H1 (cell line): Measurements from ENCODE around the gene SHLD2. TPM values are rescaled to one million over a fixed set of nuclear protein-coding genes. Genes with fewer than 3 reads are reported as not detected.
"Not testable (repeated sequence)": the region's sequence is repeated elsewhere in the genome, so short reads cannot be mapped to it uniquely, and the experiment has no call there.

ENCODE experiments used
- CTCF ChIA-PET: fragments of 300-600 bp; sonication (Branson Sonifier 250); formaldehyde crosslinking; loops from one replicate; lab custom pipeline; 2021; ENCODE audit not compliant: partially characterized antibody; lab: Charles Lee
- POLR2A ChIA-PET: fragments of 300-600 bp; sonication (Branson Sonifier 250); formaldehyde crosslinking; loops from one replicate; lab custom pipeline; 2021; ENCODE audit warnings: inconsistent platforms; ENCODE audit not compliant: partially characterized antibody; lab: Charles Lee
- DNase-seq, 2 experiments: peaks; one replicate each; pipeline versions ENCODE4 v3.0.0 to v3.0.0-alpha.2; 2010 to 2022; ENCODE audit warnings: low spot score in 2 of 2, low read depth in 1 of 2, mixed read lengths in 1 of 2
- FAIRE-seq: peaks from 2 replicates; lab custom pipeline; 2011; peaks lifted over from hg19 to GRCh38; lab: Jason Lieb, UNC
- H2AFZ ChIP-seq: 2 replicates; pipeline ENCODE4 v1.8.1; 2012; ENCODE audit warnings: low read length, inconsistent platforms
- H2AK5ac ChIP-seq: 2 replicates; pipeline ENCODE4 v1.6.1; 2013; ENCODE audit warnings: low read depth, low read length
- H2BK120ac ChIP-seq: replicated peaks from 2 replicates; pipeline ENCODE3; 2013; ENCODE audit warnings: low read depth, low read length, inconsistent platforms
- H2BK12ac ChIP-seq: 2 replicates; pipeline ENCODE4 v1.6.1; 2013; ENCODE audit warnings: low read depth, low read length
- H2BK15ac ChIP-seq: 2 replicates; pipeline ENCODE4 v1.6.1; 2013; ENCODE audit warnings: low read length
- H2BK20ac ChIP-seq: 2 replicates; pipeline ENCODE4 v1.6.1; 2013; ENCODE audit warnings: low read length
- H2BK5ac ChIP-seq: 2 replicates; pipeline ENCODE4 v1.6.1; 2013; ENCODE audit warnings: low read depth, low read length
- H3K14ac ChIP-seq: 2 replicates; pipeline ENCODE4 v1.6.1; 2013; ENCODE audit warnings: inconsistent platforms; ENCODE audit not compliant: insufficient read length
- H3K18ac ChIP-seq: 2 replicates; pipeline ENCODE4 v1.6.1; 2013; ENCODE audit warnings: low read length; ENCODE audit errors: extremely low read depth
- H3K23ac ChIP-seq: 2 replicates; pipeline ENCODE4 v1.6.1; 2013; ENCODE audit warnings: inconsistent platforms; ENCODE audit not compliant: insufficient read length
- H3K23me2 ChIP-seq: 2 replicates; pipeline ENCODE4 v1.6.1; 2013; ENCODE audit warnings: low read depth, low read length
- H3K27ac ChIP-seq: 2 replicates; pipeline ENCODE4 v1.6.1; 2011; ENCODE audit warnings: low read depth, low read length, inconsistent platforms
- H3K27me3 ChIP-seq, 4 experiments: replicated peaks in 1 of 4; 1 replicate in 1 of 4; 2 replicates in 3 of 4; pipeline versions ENCODE4 v1.6.1 to v1.8.1; 2011 to 2013; ENCODE audit warnings: low read length in 3 of 4, mild to moderate bottlenecking in 3 of 4, inconsistent platforms in 2 of 4, mixed read lengths in 2 of 4, moderate library complexity in 1 of 4; ENCODE audit not compliant: control insufficient read depth in 3 of 4, insufficient read depth in 3 of 4; ENCODE audit errors: extremely low read depth in 1 of 4
- H3K36me3 ChIP-seq, 4 experiments: 2 replicates each; pipeline versions ENCODE4 v1.6.1 to v1.8.1; 2011 to 2013; ENCODE audit warnings: mild to moderate bottlenecking in 4 of 4, low read length in 3 of 4, moderate library complexity in 2 of 4, control low read depth in 1 of 4, inconsistent platforms in 1 of 4; ENCODE audit not compliant: insufficient read depth in 4 of 4, control insufficient read depth in 2 of 4
- H3K4ac ChIP-seq: replicated peaks from 2 replicates; pipeline ENCODE3; 2013; ENCODE audit warnings: low read length, low read depth, mixed read lengths, inconsistent platforms; ENCODE audit not compliant: insufficient read length
- H3K4me1 ChIP-seq, 4 experiments: replicated peaks in 1 of 4; 1 replicate in 1 of 4; 2 replicates in 3 of 4; pipeline versions ENCODE4 v1.6.1 to v1.8.1; 2011 to 2013; ENCODE audit warnings: low read length in 3 of 4, inconsistent platforms in 2 of 4, mixed read lengths in 1 of 4; ENCODE audit not compliant: insufficient read depth in 4 of 4, control insufficient read depth in 3 of 4
- H3K4me2 ChIP-seq, 2 experiments: 2 replicates each; pipeline versions ENCODE4 v1.6.1 to v1.8.1; 2011 to 2013; ENCODE audit warnings: low read depth in 2 of 2, low read length in 2 of 2, control low read depth in 1 of 2, inconsistent platforms in 1 of 2, mild to moderate bottlenecking in 1 of 2; ENCODE audit not compliant: insufficient read depth in 1 of 2
- H3K4me3 ChIP-seq, 4 experiments: fragments of 200-600, 300-600 bp in 1 of 4; sonication (generic), shearing (Covaris generic), sonication (Bioruptor Twin) in 1 of 4; 2 replicates each; pipeline versions ENCODE4 v1.5.1 to v1.8.1; 2011 to 2016; ENCODE audit warnings: low read length in 4 of 4, low read depth in 3 of 4, control low read depth in 2 of 4, inconsistent platforms in 2 of 4, mild to moderate bottlenecking in 2 of 4, mixed read lengths in 1 of 4, moderate library complexity in 1 of 4; ENCODE audit not compliant: insufficient read depth in 2 of 4; ENCODE audit errors: extremely low read depth in 1 of 4
- H3K56ac ChIP-seq: replicated peaks from 2 replicates; pipeline ENCODE3; 2013; ENCODE audit warnings: low read depth, mild to moderate bottlenecking, mixed read lengths, low read length, inconsistent platforms; ENCODE audit not compliant: insufficient read length
- H3K79me1 ChIP-seq: 2 replicates; pipeline ENCODE4 v1.6.1; 2013; ENCODE audit warnings: low read depth, low read length, control low read depth
- H3K79me2 ChIP-seq, 2 experiments: 2 replicates each; pipeline versions ENCODE4 v1.6.1 to v1.8.1; 2012 to 2013; ENCODE audit warnings: low read length in 2 of 2, mild to moderate bottlenecking in 2 of 2, inconsistent platforms in 1 of 2; ENCODE audit not compliant: insufficient read depth in 2 of 2, control insufficient read depth in 1 of 2
- H3K9ac ChIP-seq, 4 experiments: replicated peaks in 1 of 4; 1 replicate in 1 of 4; 2 replicates in 3 of 4; pipeline versions ENCODE4 v1.6.1 to v1.8.1; 2011 to 2013; ENCODE audit warnings: low read depth in 3 of 4, low read length in 3 of 4, control low read depth in 2 of 4, mild to moderate bottlenecking in 2 of 4, moderate library complexity in 2 of 4, inconsistent platforms in 1 of 4; ENCODE audit errors: extremely low read depth in 1 of 4
- H3K9me3 ChIP-seq, 2 experiments: 2 replicates each; pipeline versions ENCODE4 v1.6.1 to v1.8.1; 2012 to 2013; ENCODE audit warnings: mild to moderate bottlenecking in 2 of 2, moderate library complexity in 2 of 2, control low read depth in 1 of 2, inconsistent platforms in 1 of 2, low read depth in 1 of 2, low read length in 1 of 2, mixed read lengths in 1 of 2; ENCODE audit not compliant: insufficient read depth in 2 of 2
- H4K20me1 ChIP-seq, 2 experiments: replicated peaks in 1 of 2; 2 replicates each; pipeline versions ENCODE3 to v1.8.1; 2011 to 2013; ENCODE audit warnings: inconsistent platforms in 2 of 2, low read length in 2 of 2, mild to moderate bottlenecking in 1 of 2; ENCODE audit not compliant: insufficient read depth in 2 of 2, control insufficient read depth in 1 of 2
- H4K5ac ChIP-seq: 2 replicates; pipeline ENCODE4 v1.6.1; 2013; ENCODE audit warnings: low read length, low read depth, mixed read lengths, inconsistent platforms; ENCODE audit not compliant: insufficient read length
- H4K8ac ChIP-seq: 2 replicates; pipeline ENCODE4 v1.8.0; 2013; ENCODE audit warnings: mild to moderate bottlenecking, moderate library complexity, low read length, inconsistent platforms; ENCODE audit not compliant: insufficient read depth; ENCODE audit errors: extremely low read depth
- H4K91ac ChIP-seq: replicated peaks from 2 replicates; pipeline ENCODE3; 2013; ENCODE audit warnings: low read length, mixed read lengths, inconsistent platforms; ENCODE audit not compliant: insufficient read length
- WGBS, 2 experiments: shearing (Covaris generic) in 1 of 2; methylation state at CpG; one replicate each; pipeline versions ENCODE4 v1.1.6 to v1.1.7; 2013 to 2015; ENCODE audit warnings: low lambda C conversion rate in 2 of 2, mixed read lengths in 2 of 2, inconsistent platforms in 1 of 2, low coverage in 1 of 2, missing lambda C conversion rate in 1 of 2; ENCODE audit not compliant: insufficient replicate concordance in 2 of 2, insufficient coverage in 1 of 2, insufficient read length in 1 of 2; ENCODE audit errors: extremely low coverage in 1 of 2, missing lambda C conversion rate in 1 of 2; 5-methylcytosine and 5-hydroxymethylcytosine counted together
- polyA plus RNA-seq, 7 experiments: library from polyadenylated mRNA; depleted of rRNA in 3 of 7; stranded (reverse) in 5 of 7; unstranded in 2 of 7; fragments of >200 nt in 5 of 7; fragments of 200-250 nt in 2 of 7; gene quantifications; 1 replicate in 5 of 7; 2 replicates in 1 of 7; 4 replicates in 1 of 7; pipeline versions ENCODE4 v1.2.1 to v1.2.3, GENCODE V29; 2011 to 2013; ENCODE audit warnings: missing spikeins in 2 of 7, mixed read lengths in 2 of 7
- total RNA-seq: library from RNA; stranded (reverse); fragmentation: NEBNext Ultra II Directional; extraction: Animal tissue kit (Norgen Biotek cat#: 25700); gene quantifications from 2 replicates; pipeline ENCODE4 v1.2.1, GENCODE V29; 2021

The SHLD2 gene
- total and polyA plus RNA-seq, 2 of the 8 experiments (the other 6 are each of a cell fraction or from before 2014, with no cell fraction given), result 7.9 to 32.4 TPM

- H2BK120ac ChIP-seq, H2BK12ac ChIP-seq, H3K9me3 ChIP-seq, H3K56ac ChIP-seq, H3K9ac ChIP-seq, H2AK5ac ChIP-seq, H4K5ac ChIP-seq, H3K27ac ChIP-seq, H3K36me3 ChIP-seq, DNase-seq, FAIRE-seq, H2BK20ac ChIP-seq, H2BK15ac ChIP-seq, H3K4me2 ChIP-seq, H3K14ac ChIP-seq, H3K4me3 ChIP-seq, H3K79me2 ChIP-seq, POLR2A ChIA-PET, H2BK5ac ChIP-seq, H3K79me1 ChIP-seq, H3K18ac ChIP-seq, H3K4ac ChIP-seq, H4K20me1 ChIP-seq, H2AFZ ChIP-seq, H3K27me3 ChIP-seq, H3K23ac ChIP-seq, H4K8ac ChIP-seq, CTCF ChIA-PET, H3K4me1 ChIP-seq, H3K23me2 ChIP-seq, H4K91ac ChIP-seq: not testable (repeated sequence)
- 96% methylated on average over 28 of the region's 30 CpGs; no CpG with 5 or more reads in 1 of the 2 experiments for WGBS, 2 experiments
These were observed 127.8 kb downstream of the SHLD2 start for GRCh38 chr10:87222789-87223188.

GRCh38 chr10:87225148-87225547 lies 130.1 kb downstream of the SHLD2 start, which contains the start of gene NUTM2A:
NUTM2A (plus strand) TSS chr10:87225448; CDS start chr10:87225831, 383 bp downstream.
- H3K27me3 ChIP-seq, H3K4ac ChIP-seq, DNase-seq, H4K20me1 ChIP-seq, H3K4me3 ChIP-seq, H3K18ac ChIP-seq, H2BK120ac ChIP-seq, H4K5ac ChIP-seq, H3K4me1 ChIP-seq, H2BK5ac ChIP-seq, H3K79me2 ChIP-seq, POLR2A ChIA-PET, H3K9ac ChIP-seq, H2BK15ac ChIP-seq, H3K79me1 ChIP-seq, H3K56ac ChIP-seq, H2BK12ac ChIP-seq, H3K14ac ChIP-seq, H3K23ac ChIP-seq, H3K36me3 ChIP-seq, H4K91ac ChIP-seq, H3K9me3 ChIP-seq, CTCF ChIA-PET, H3K23me2 ChIP-seq, H2AK5ac ChIP-seq, H3K4me2 ChIP-seq, H4K8ac ChIP-seq, H2BK20ac ChIP-seq, FAIRE-seq, H2AFZ ChIP-seq, H3K27ac ChIP-seq: not testable (repeated sequence)
- no CpG with 5 or more reads among the region's 3 CpGs for WGBS, 2 experiments
